Naive thymus-derived CD4-positive, alpha-beta T cell (primary cell): ENCODE results near the gene FAAP20. TPM values are rescaled to one million over a fixed set of nuclear protein-coding genes. Genes with fewer than 3 reads are reported as not detected.
A peak's percentile ranks its signal among the peaks of the same experiment; 100 is the strongest.

Experiments used
- ATAC-seq: fragments of 150-1000 bp; cut with Tn5 transposase; 2 replicates; pipeline ENCODE4 v1.10.0; 2021; ENCODE audit warnings: mild to moderate bottlenecking, moderate library complexity
- CTCF ChIA-PET: fragments of 350-600 bp; sonication (Branson Sonifier 250); formaldehyde crosslinking; loops from one replicate; lab custom pipeline; 2021; ENCODE audit warnings: antibody characterized with exemption; lab: Charles Lee
- POLR2A ChIA-PET: fragments of 350-600 bp; sonication (Branson Sonifier 250); formaldehyde crosslinking; loops from one replicate; lab custom pipeline; 2021; ENCODE audit warnings: antibody characterized with exemption, inconsistent platforms; lab: Charles Lee
- DNase-seq, 9 donors: peaks; one replicate each; pipeline versions ENCODE4 v3.0.0 to v3.0.0-alpha.2; 2020 to 2022; ENCODE audit warnings: mixed read lengths in 1 of 9
- H3K27ac ChIP-seq: one replicate; pipeline ENCODE4 v1.7.0; 2013; ENCODE audit warnings: mild to moderate bottlenecking, low read depth, low read length, moderate library complexity
- H3K27me3 ChIP-seq, 2 donors: one replicate each; pipeline ENCODE4 v1.7.0; 2013; ENCODE audit warnings: low read length in 2 of 2, mild to moderate bottlenecking in 2 of 2, moderate library complexity in 2 of 2; ENCODE audit not compliant: control insufficient read depth in 2 of 2, insufficient read depth in 2 of 2
- H3K36me3 ChIP-seq, 3 experiments: 1 replicate in 2 of 3; 2 replicates in 1 of 3; pipeline ENCODE4 v1.7.0; 2013; ENCODE audit warnings: low read length in 3 of 3, mild to moderate bottlenecking in 3 of 3, moderate library complexity in 1 of 3; ENCODE audit not compliant: insufficient read depth in 3 of 3, control insufficient read depth in 2 of 3
- H3K4me1 ChIP-seq, 2 donors: one replicate each; pipeline ENCODE4 v1.7.0; 2013; ENCODE audit warnings: low read length in 2 of 2, mild to moderate bottlenecking in 2 of 2, moderate library complexity in 1 of 2; ENCODE audit not compliant: control insufficient read depth in 2 of 2, insufficient read depth in 2 of 2
- H3K4me3 ChIP-seq: 2 replicates; pipeline ENCODE4 v1.7.0; 2013; ENCODE audit warnings: mild to moderate bottlenecking, low read length
- H3K9me3 ChIP-seq, 3 experiments: 1 replicate in 2 of 3; 2 replicates in 1 of 3; pipeline ENCODE4 v1.7.0; 2013; ENCODE audit warnings: low read length in 3 of 3; ENCODE audit not compliant: control insufficient read depth in 2 of 3
- H3K27ac Mint-ChIP-seq, 9 donors: one replicate each; pipeline ENCODE4 v1.8.0; 2020 to 2022; ENCODE audit warnings: mixed read lengths in 9 of 9, mild to moderate bottlenecking in 8 of 9, moderate library complexity in 5 of 9, inconsistent platforms in 2 of 9
- H3K27me3 Mint-ChIP-seq, 5 donors: one replicate each; pipeline ENCODE4 v1.8.0; 2021 to 2022; ENCODE audit warnings: mixed read lengths in 5 of 5, mild to moderate bottlenecking in 1 of 5
- H3K36me3 Mint-ChIP-seq, 5 donors: one replicate each; pipeline ENCODE4 v1.8.0; 2020 to 2022; ENCODE audit warnings: mixed read lengths in 5 of 5, mild to moderate bottlenecking in 3 of 5, inconsistent platforms in 1 of 5
- H3K4me1 Mint-ChIP-seq, 7 donors: one replicate each; pipeline ENCODE4 v1.8.0; 2020 to 2022; ENCODE audit warnings: mixed read lengths in 7 of 7, mild to moderate bottlenecking in 3 of 7, inconsistent platforms in 1 of 7
- H3K4me3 Mint-ChIP-seq, 10 donors: one replicate each; pipeline ENCODE4 v1.8.0; 2020 to 2022; ENCODE audit warnings: mild to moderate bottlenecking in 10 of 10, mixed read lengths in 10 of 10, moderate library complexity in 6 of 10, inconsistent platforms in 2 of 10
- H3K9me3 Mint-ChIP-seq, 11 donors: one replicate each; pipeline ENCODE4 v1.8.0; 2020 to 2022; ENCODE audit warnings: mixed read lengths in 11 of 11, mild to moderate bottlenecking in 4 of 11, inconsistent platforms in 1 of 11, moderate library complexity in 1 of 11
- intact Hi-C, 2 donors: fragments of 100-400 bp; cut with micrococcal nuclease; formaldehyde crosslinking; loops; one replicate each; pipeline ENCODE4 v1.15.1; 2023
- polyA plus RNA-seq, 2 donors: library from polyadenylated mRNA; unstranded; fragments of 300-500 nt; fragmentation: Illumina TruSeq; gene quantifications; one replicate each; pipeline ENCODE4 v1.2.3, GENCODE V29; 2021
- total RNA-seq, 6 experiments: library from RNA in 5 of 6; stranded (reverse) in 5 of 6; gene quantifications; 1 replicate in 5 of 6; 2 replicates in 1 of 6; pipeline ENCODE4 v1.2.3 and lab custom pipeline; 2021 to 2026

FAAP20 gene
- total and polyA plus RNA-seq, 7 experiments from 2014 or later = 43.2 to 77.0 (median 55.7) TPM

GRCh38 chr1:2180297-2181245, 14.0 kb downstream of the FAAP20 start:
- Mint-ChIP-seq H3K27ac (no peak overlapping the region), H3K27me3 (no peaks in the 10 kb centered on the region), H3K4me1 (peaks cover 0 to 6% (median 0%) of the 10 kb centered on the region in 7 donors), H3K4me3 (peak overlapping the region in 1 of 10 donors; percentile 67), H3K9me3 (no peaks in the 10 kb centered on the region), H3K36me3 (peaks cover 0 to 29% (median 0%) of the 10 kb centered on the region in 5 donors)
- Histone ChIP-seq H3K36me3 (peaks cover 0 to 50% (median 2%) of the 10 kb centered on the region in 3 experiments), H3K27me3 (no peaks in the 10 kb centered on the region), H3K4me3 (no peak overlapping the region), H3K4me1 (no peaks in the 10 kb centered on the region), H3K9me3 (no peaks in the 10 kb centered on the region), H3K27ac (no peak overlapping the region)
- ChIA-PET CTCF (no interaction called here), POLR2A (interaction anchor here (0.6 kb wide), 1 partner anchor 47 kb away, joined by 4 read pairs; no protein-coding TSS in a partner anchor)
- peak; percentile 29 for ATAC-seq
- no peak for DNase-seq
- intact Hi-C loops = no loop called here

GRCh38 chr1:2179283-2180013, 15.1 kb downstream of the FAAP20 start:
- H3K27ac Mint-ChIP-seq = no peak overlapping the region
- Histone ChIP-seq H3K36me3 (peaks cover 0 to 38% (median 2%) of the 10 kb centered on the region in 3 experiments), H3K4me3 (no peak overlapping the region), H3K27ac (no peak overlapping the region), H3K27me3 (no peaks in the 10 kb centered on the region), H3K4me1 (no peaks in the 10 kb centered on the region), H3K9me3 (no peaks in the 10 kb centered on the region)
- CTCF ChIA-PET = no interaction called here
- H3K4me3 Mint-ChIP-seq = no peak overlapping the region
- peaks cover 0 to 8% (median 4%) of the 10 kb centered on the region in 7 donors for H3K4me1 Mint-ChIP-seq
- no peak for DNase-seq
- H3K9me3 Mint-ChIP-seq = no peaks in the 10 kb centered on the region
- ATAC-seq = no peak
- H3K36me3 Mint-ChIP-seq = peaks cover 0 to 26% (median 0%) of the 10 kb centered on the region in 5 donors
- no peaks in the 10 kb centered on the region for H3K27me3 Mint-ChIP-seq
- POLR2A ChIA-PET = no interaction called here
- intact Hi-C loops = no loop called here

GRCh38 chr1:2178875-2179274, 15.7 kb downstream of the FAAP20 start:
- ATAC-seq = no peak
- Mint-ChIP-seq H3K27me3 (no peaks in the 10 kb centered on the region), H3K4me3 (no peak overlapping the region), H3K9me3 (no peaks in the 10 kb centered on the region), H3K36me3 (peaks cover 0 to 22% (median 0%) of the 10 kb centered on the region in 5 donors), H3K4me1 (peaks cover 0 to 10% (median 4%) of the 10 kb centered on the region in 7 donors), H3K27ac (no peak overlapping the region)
- Histone ChIP-seq H3K9me3 (no peaks in the 10 kb centered on the region), H3K4me1 (no peaks in the 10 kb centered on the region), H3K36me3 (peaks cover 0 to 37% (median 2%) of the 10 kb centered on the region in 3 experiments), H3K27me3 (no peaks in the 10 kb centered on the region), H3K4me3 (no peak overlapping the region), H3K27ac (no peak overlapping the region)
- DNase-seq = no peak
- POLR2A ChIA-PET = no interaction called here
- intact Hi-C loops = no loop called here
- CTCF ChIA-PET = no interaction called here

GRCh38 chr1:2177946-2178538, 16.5 kb downstream of the FAAP20 start:
- H3K27me3 Mint-ChIP-seq = no peaks in the 10 kb centered on the region
- H3K27ac Mint-ChIP-seq = no peak overlapping the region
- H3K36me3 ChIP-seq = peaks cover 0 to 32% (median 2%) of the 10 kb centered on the region in 3 experiments
- H3K27ac ChIP-seq = no peak overlapping the region
- ATAC-seq (no peak), DNase-seq (no peak)
- ChIA-PET POLR2A (no interaction called here), CTCF (no interaction called here)
- H3K27me3 ChIP-seq = no peaks in the 10 kb centered on the region
- no peak overlapping the region for H3K4me3 Mint-ChIP-seq
- no peaks in the 10 kb centered on the region for H3K9me3 Mint-ChIP-seq
- H3K36me3 Mint-ChIP-seq = peaks cover 0 to 22% (median 0%) of the 10 kb centered on the region in 5 donors
- intact Hi-C loops = no loop called here
- H3K4me3 ChIP-seq = no peak overlapping the region
- no peaks in the 10 kb centered on the region for H3K4me1 ChIP-seq
- H3K4me1 Mint-ChIP-seq = peaks cover 0 to 8% (median 4%) of the 10 kb centered on the region in 7 donors
- H3K9me3 ChIP-seq = no peaks in the 10 kb centered on the region

- ChIA-PET POLR2A (no interaction called here), CTCF (no interaction called here)
- intact Hi-C loops = no loop called here
- Histone ChIP-seq H3K36me3 (peaks cover 0 to 33% (median 2%) of the 10 kb centered on the region in 3 experiments), H3K4me1 (no peaks in the 10 kb centered on the region), H3K9me3 (no peaks in the 10 kb centered on the region), H3K4me3 (no peak overlapping the region), H3K27me3 (no peaks in the 10 kb centered on the region), H3K27ac (no peak overlapping the region)
- H3K9me3 Mint-ChIP-seq = no peaks in the 10 kb centered on the region
- no peaks in the 10 kb centered on the region for H3K27me3 Mint-ChIP-seq
- H3K4me3 Mint-ChIP-seq = no peak overlapping the region
- DNase-seq (no peak), ATAC-seq (no peak)
- peaks cover 0 to 22% (median 0%) of the 10 kb centered on the region in 5 donors for H3K36me3 Mint-ChIP-seq
- H3K4me1 Mint-ChIP-seq = peaks cover 0 to 8% (median 4%) of the 10 kb centered on the region in 7 donors
- no peak overlapping the region for H3K27ac Mint-ChIP-seq
Observed at GRCh38 chr1:2177541-2177940, 17.0 kb downstream of the FAAP20 start.

- intact Hi-C loops = no loop called here
- H3K4me1 Mint-ChIP-seq = peaks cover 0 to 8% (median 4%) of the 10 kb centered on the region in 7 donors
Observed at GRCh38 chr1:2176615-2177014, 18.0 kb downstream of the FAAP20 start.

More at GRCh38 chr1:2176615-2177014, 18.0 kb downstream of the FAAP20 start:
- Mint-ChIP-seq H3K27ac (no peak overlapping the region), H3K9me3 (no peaks in the 10 kb centered on the region), H3K27me3 (no peaks in the 10 kb centered on the region), H3K36me3 (peaks cover 0 to 25% (median 0%) of the 10 kb centered on the region in 5 donors), H3K4me3 (no peak overlapping the region)
- POLR2A ChIA-PET = no interaction called here
- no peak overlapping the region for H3K27ac ChIP-seq
- H3K9me3 ChIP-seq = no peaks in the 10 kb centered on the region
- CTCF ChIA-PET = interaction anchor here (0.6 to 1.5 kb wide), 3 partner anchors 12 to 44 kb away, joined by 5 to 7 read pairs (median 5); no protein-coding TSS in a partner anchor
- DNase-seq (no peak), ATAC-seq (no peak)
- no peaks in the 10 kb centered on the region for H3K27me3 ChIP-seq
- H3K36me3 ChIP-seq = peaks cover 0 to 42% (median 2%) of the 10 kb centered on the region in 3 experiments
- H3K4me3 ChIP-seq = no peak overlapping the region
- H3K4me1 ChIP-seq = no peaks in the 10 kb centered on the region
